ENCODE data around the gene NDUFAF8.

NDUFAF8 gene

DNA sequence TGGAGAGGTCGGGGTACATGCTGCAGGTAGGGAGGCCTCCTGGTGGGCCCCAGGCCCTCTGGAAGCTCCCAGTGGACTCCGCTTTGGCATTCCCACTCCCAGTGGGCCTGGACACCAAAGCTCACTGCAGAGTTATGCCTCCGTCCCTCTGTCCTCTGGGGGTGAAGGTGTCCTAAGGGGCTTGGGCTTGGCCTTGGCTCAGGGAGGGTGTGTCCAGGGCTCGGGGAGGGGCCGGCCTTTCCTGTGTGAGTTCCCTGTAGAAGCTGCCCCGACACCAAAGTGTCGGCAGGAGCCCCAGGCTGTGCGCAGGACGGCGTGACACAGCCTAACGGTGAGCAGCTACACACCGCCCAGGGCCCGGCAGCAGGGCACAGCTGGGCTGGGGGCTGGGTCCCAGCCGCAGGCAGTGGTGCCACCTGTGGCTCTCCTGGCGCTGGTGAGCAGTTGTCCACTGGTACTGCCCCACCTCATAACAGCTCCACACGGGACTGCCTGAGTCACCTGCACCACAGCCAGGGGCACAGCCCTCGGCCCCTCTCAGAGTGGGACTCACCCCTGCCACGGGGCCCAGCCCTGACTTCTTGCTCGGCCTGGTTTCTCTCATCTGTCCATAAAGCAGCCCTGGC is 6.4 kb upstream of the NDUFAF8 start:
- no peak for TF ChIP-seq ZFX (IDR thresholded peaks at IDR 0.05; ENCODE audit: borderline replicate concordance)
- TF ChIP-seq CTCF (IDR thresholded peaks at IDR 0.05), result no peak
- H3K27ac ChIP-seq, result no peak overlapping the region

GRCh38 chr17:81233316-81233715 is 5.8 kb upstream of the NDUFAF8 start:
- no peak overlapping the region for H3K27ac ChIP-seq
- no peak for TF ChIP-seq CTCF (IDR thresholded peaks at IDR 0.05)
- TF ChIP-seq ZFX (IDR thresholded peaks at IDR 0.05; ENCODE audit: borderline replicate concordance), result no peak

- no peak overlapping the region for H3K27ac ChIP-seq
- no peak for TF ChIP-seq ZFX (IDR thresholded peaks at IDR 0.05; ENCODE audit: borderline replicate concordance)
- TF ChIP-seq CTCF (IDR thresholded peaks at IDR 0.05), result no peak
Observed at GRCh38 chr17:81233811-81234505, 5.2 kb upstream of the NDUFAF8 start.

- TF ChIP-seq ZFX (IDR thresholded peaks at IDR 0.05; ENCODE audit: borderline replicate concordance), result no peak
- H3K27ac ChIP-seq, result no peak overlapping the region
Observed at GRCh38 chr17:81234506-81234855, 4.6 kb upstream of the NDUFAF8 start.

DNA sequence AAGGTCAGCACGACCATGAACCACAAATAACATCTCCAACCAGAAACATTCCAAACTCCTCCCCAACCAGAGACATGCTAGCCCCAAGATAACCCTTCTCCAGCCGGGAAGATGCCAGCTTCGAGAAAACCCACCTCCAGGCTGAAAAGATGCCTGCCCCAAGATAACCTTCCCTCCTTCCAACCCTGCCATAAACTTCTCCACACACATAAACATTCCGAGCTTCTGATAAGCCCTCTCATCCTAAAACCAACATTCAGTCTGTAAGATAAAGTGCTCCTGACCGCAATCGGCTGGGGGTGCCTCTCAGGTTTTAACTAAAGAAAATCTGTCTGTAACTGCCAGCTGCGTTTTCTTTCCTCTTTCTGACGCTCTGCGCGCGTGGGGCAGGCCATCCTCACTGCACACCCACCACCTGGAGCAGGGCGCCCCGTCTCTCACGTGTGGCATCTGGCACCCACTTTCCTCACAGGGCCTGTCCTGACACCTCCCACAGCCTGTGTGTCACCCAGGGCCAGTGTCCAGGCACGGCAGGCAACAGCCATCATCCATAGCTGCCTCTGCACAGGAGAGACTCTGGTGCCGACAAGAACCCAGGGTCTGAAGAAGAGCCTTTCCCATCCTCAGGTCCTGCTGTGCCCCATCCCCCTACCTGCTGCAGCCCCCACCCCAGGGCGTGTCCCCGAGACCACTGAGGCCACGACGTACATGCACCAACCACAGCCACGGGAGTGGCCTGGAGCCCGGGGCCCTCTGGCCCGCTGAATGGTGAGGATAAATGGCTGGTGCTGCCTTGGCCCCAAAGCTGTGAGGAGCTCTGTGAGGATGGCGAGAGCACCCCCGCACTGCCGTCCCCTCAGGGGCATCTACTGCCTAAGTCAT is 3.9 kb upstream of the NDUFAF8 start:
- TF ChIP-seq CTCF (IDR thresholded peaks at IDR 0.05), result no peak
- TF ChIP-seq ZFX (IDR thresholded peaks at IDR 0.05; ENCODE audit: borderline replicate concordance), result no peak
- no peak overlapping the region for H3K27ac ChIP-seq

DNA sequence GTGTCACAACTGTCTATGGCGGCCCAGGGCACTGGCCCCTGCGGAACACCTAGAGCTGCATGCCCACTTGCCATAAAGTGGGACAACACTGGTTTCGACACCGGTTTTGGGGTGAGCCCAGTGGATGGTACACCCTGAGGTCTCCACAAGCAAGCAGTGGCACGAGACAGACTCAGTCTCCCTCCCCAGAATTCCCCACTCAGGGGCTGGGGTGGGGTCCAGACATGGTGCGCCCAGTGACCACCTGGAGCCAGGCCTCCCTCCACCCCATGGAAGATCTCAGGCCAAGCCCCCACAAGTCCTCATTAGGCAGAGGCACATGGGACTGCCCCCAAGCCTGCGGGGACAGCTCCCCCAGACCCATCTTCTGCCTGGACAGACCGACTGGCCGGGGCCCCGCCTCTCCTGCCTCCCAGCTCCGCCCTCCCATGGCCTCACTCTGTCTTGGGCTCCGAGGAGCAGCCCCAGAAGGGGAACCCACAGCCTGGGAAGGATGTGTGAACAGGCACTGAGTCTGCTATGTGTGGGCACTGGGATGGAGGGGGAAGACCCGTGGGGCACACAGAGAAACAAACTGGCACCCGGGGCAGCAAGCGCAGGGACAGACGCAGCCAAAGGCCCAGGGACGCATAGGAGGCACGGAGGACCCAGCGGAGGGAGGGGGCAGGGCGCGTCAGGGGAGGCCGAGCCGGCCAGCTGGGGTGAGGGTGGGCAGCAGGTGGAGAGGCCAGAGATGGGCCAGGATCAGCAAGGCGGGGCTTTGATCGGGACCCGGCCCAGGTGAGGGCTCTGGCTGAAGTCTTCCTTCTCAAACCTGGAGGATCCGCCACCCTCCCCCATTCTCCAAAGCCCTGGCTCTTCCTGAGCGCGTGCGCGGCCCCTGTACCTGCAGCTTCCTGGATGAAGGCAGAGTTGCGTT is 3.0 kb upstream of the NDUFAF8 start:
- TF ChIP-seq CTCF (IDR thresholded peaks at IDR 0.05), result no peak
- no peak overlapping the region for H3K27ac ChIP-seq

DNA sequence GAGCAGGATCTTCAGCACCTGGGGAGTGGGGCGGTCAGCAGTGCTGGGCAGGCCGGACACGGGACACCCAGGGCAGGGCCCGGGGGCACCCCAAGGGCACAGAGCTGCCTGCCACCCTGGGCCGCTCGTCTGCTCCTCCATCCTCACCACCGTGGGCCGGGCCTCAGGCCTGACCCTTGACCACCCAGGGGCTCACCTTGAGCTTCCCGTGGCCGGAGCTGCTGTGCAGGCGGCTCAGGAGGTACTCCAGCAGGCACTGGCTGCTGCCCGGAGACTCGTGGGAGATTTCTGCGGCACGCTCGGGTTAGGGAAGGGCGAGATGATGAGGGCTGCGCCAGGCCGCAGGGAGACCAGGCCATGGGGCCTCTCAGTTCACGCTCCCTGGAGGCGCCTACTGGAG is 2.3 kb upstream of the NDUFAF8 start:
- TF ChIP-seq ZFX (IDR thresholded peaks at IDR 0.05; ENCODE audit: borderline replicate concordance), result no peak
- TF ChIP-seq CTCF (IDR thresholded peaks at IDR 0.05), result no peak
- no peak overlapping the region for H3K27ac ChIP-seq
